ENCODE results near the gene CACNB4. TPM values are rescaled to one million over a fixed set of nuclear protein-coding genes. Genes with fewer than 3 reads are reported as not detected.

The CACNB4 gene
- total RNA-seq, 4 donors from 2014 or later = 2.3 to 5.8 (median 2.8) TPM

DNA sequence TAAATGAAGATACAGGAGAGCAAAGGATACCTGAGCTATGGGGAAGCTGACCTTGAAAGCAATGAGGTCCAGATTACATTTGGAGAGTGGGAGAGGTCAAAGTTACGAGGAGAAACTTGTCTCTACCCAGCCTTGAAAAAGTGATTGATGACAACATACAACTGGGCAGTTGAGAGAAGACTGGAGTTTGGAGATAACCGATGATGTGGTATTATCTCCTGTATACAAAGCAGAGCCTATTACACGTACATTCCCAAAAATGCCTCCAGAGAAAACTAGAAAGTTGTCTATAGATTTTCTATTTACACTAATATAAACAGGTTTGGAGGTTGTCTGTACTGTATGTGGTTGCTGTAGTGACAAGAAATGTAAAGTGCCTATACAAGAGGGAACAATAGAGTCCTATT lies 299.0 kb downstream of the CACNB4 start:
- TF ChIP-seq, protein P1, sequence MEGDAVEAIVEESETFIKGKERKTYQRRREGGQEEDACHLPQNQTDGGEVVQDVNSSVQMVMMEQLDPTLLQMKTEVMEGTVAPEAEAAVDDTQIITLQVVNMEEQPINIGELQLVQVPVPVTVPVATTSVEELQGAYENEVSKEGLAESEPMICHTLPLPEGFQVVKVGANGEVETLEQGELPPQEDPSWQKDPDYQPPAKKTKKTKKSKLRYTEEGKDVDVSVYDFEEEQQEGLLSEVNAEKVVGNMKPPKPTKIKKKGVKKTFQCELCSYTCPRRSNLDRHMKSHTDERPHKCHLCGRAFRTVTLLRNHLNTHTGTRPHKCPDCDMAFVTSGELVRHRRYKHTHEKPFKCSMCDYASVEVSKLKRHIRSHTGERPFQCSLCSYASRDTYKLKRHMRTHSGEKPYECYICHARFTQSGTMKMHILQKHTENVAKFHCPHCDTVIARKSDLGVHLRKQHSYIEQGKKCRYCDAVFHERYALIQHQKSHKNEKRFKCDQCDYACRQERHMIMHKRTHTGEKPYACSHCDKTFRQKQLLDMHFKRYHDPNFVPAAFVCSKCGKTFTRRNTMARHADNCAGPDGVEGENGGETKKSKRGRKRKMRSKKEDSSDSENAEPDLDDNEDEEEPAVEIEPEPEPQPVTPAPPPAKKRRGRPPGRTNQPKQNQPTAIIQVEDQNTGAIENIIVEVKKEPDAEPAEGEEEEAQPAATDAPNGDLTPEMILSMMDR (IDR thresholded peaks at IDR 0.05; ENCODE audit: low read depth) = no peak

GRCh38 chr2:151796774-151797173 lies 302.1 kb downstream of the CACNB4 start:
- TF ChIP-seq, protein P1 (IDR thresholded peaks at IDR 0.05; ENCODE audit: low read depth) = no peak

- TF ChIP-seq, protein P1 (IDR thresholded peaks at IDR 0.05; ENCODE audit: low read depth) = no peak
Observed at GRCh38 chr2:151795646-151796240, 303.1 kb downstream of the CACNB4 start.

- TF ChIP-seq, protein P1 (IDR thresholded peaks at IDR 0.05; ENCODE audit: low read depth) = no peak
Observed at GRCh38 chr2:151793123-151793522, 305.7 kb downstream of the CACNB4 start.

- TF ChIP-seq, protein P1 (IDR thresholded peaks at IDR 0.05; ENCODE audit: low read depth) = no peak
Observed at GRCh38 chr2:151792589-151792988, 306.3 kb downstream of the CACNB4 start.

- TF ChIP-seq, protein P1 (IDR thresholded peaks at IDR 0.05; ENCODE audit: low read depth) = no peak
Observed at GRCh38 chr2:151791545-151791944, 307.3 kb downstream of the CACNB4 start.

DNA sequence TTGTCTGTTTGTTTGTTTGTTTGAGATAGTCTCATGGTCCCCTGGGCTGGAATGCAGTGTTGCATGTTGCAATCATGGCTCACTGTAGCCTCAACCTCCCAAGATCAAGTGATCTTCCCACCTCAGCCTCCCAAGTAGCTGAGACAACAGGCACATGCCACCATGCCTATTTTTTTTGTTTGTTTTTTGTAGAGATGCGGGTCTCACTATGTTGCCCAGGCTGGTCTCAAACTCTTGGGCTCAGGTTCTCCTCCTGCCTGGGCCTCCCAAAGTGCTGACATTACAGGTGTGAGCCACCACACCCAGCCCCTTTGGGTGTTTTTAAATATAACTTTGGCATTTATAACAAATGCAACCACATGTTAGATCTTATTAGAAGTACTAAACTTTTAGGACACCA lies 308.2 kb downstream of the CACNB4 start:
- TF ChIP-seq, protein P1 (IDR thresholded peaks at IDR 0.05; ENCODE audit: low read depth) = no peak

All from subcutaneous adipose tissue (tissue), 4 donors.